GM12864 (cell line): ENCODE measurements around the gene DAGLA.

Experiments used
- DNase-seq: peaks from one replicate; pipeline ENCODE4 v3.0.0-alpha.2; 2011; ENCODE audit warnings: low read depth
- H3K4me3 ChIP-seq: 2 replicates; pipeline ENCODE4 v1.5.1; 2011; ENCODE audit warnings: mild to moderate bottlenecking, low read depth, low read length, control low read depth
- TF ChIP-seq, protein P1 (sequence below): IDR thresholded peaks from 2 replicates; pipeline ENCODE4 v1.5.1; 2011; ENCODE audit warnings: low read depth, mild to moderate bottlenecking, moderate library complexity, low read length, control low read depth, inconsistent platforms; ENCODE audit errors: missing control alignments

DAGLA gene

DNA sequence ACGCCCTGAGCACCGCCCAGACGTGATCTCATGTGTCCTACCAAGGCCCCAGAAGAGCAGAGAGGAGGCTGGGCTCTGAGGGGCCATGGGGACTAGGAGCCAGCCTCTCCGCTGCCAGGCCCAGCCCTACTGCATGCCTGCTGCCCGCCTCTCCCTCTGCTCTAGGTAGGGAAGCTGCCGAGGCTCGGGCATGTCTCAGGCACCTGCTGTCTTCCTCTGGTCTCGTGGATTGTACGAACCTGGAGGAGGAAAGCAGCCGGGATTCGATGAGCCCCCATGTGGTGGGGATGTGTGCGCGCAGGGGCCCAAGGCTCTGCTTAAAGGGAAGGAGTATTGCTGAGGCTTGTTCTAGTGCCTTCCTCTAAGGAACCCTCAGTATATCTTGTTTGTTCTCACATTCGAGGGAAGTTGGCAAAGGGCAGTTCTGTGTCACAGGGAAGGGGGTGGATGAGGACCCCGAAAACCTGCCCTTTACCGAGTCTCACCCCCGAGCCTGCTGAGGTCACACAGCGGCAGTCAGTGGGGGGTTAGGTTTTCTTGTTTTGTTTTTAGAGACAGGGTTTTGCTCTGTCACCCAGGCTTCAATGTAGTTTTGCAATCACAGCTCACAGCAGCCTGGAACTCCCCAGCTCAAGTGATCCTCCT lies 21.2 kb downstream of the DAGLA start:
- no peak overlapping the region for H3K4me3 ChIP-seq
- DNase-seq: no peak
- TF ChIP-seq, protein P1, sequence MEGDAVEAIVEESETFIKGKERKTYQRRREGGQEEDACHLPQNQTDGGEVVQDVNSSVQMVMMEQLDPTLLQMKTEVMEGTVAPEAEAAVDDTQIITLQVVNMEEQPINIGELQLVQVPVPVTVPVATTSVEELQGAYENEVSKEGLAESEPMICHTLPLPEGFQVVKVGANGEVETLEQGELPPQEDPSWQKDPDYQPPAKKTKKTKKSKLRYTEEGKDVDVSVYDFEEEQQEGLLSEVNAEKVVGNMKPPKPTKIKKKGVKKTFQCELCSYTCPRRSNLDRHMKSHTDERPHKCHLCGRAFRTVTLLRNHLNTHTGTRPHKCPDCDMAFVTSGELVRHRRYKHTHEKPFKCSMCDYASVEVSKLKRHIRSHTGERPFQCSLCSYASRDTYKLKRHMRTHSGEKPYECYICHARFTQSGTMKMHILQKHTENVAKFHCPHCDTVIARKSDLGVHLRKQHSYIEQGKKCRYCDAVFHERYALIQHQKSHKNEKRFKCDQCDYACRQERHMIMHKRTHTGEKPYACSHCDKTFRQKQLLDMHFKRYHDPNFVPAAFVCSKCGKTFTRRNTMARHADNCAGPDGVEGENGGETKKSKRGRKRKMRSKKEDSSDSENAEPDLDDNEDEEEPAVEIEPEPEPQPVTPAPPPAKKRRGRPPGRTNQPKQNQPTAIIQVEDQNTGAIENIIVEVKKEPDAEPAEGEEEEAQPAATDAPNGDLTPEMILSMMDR: peak; percentile 30

DNA sequence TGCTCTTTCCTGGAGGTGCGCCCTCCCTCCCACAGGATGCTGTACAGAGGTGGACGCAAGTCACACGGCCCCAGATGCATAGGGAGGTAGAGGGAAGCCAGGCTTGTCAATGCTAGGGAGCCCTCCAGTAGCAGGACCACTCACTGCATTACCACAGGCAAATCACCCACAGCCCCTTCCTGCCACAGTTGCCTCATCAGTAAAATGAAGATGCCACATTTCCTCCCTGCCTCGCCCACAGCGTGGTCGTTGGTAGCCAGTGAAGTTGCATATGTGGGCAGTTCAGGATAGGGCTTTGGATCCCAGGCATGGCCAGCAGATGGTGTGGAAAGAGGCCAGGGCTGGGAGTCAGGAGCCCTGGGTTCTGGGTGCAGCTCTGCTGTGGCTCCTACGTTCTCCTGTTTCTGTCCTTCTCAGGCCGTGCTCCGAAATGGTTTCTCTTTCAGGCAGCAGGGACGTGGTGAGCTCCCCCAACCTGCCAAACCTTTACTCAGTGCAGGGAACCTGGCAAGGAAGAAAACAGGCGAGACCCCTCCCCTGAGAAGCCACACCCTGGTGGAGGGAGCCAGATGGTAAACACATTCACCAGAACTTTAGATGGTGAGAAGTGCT lies 22.6 kb downstream of the DAGLA start:
- DNase-seq: no peak
- no peak overlapping the region for H3K4me3 ChIP-seq
- TF ChIP-seq, protein P1: no peak

DNA sequence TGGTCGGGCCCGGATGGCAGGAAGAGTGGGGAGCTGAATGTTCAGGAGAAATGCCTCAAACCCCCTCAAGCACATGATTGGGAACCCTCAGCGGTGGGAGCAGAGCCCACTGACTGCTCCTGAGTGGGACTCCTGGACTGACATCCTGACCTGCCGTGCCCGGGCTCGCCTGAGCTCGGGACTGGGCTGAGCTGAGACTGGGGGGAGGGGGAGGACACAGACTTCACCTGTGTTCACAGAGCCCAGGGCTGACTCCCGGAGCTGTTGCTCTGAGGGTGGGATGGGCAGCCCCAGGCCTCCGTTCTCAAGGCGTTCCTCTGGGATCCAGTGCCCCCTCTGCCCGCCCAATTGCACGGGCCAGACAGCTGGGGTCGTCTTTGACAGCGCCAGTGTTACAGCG lies 24.6 kb downstream of the DAGLA start:
- DNase-seq: no peak
- TF ChIP-seq, protein P1: no peak
- H3K4me3 ChIP-seq: no peak overlapping the region

DNA sequence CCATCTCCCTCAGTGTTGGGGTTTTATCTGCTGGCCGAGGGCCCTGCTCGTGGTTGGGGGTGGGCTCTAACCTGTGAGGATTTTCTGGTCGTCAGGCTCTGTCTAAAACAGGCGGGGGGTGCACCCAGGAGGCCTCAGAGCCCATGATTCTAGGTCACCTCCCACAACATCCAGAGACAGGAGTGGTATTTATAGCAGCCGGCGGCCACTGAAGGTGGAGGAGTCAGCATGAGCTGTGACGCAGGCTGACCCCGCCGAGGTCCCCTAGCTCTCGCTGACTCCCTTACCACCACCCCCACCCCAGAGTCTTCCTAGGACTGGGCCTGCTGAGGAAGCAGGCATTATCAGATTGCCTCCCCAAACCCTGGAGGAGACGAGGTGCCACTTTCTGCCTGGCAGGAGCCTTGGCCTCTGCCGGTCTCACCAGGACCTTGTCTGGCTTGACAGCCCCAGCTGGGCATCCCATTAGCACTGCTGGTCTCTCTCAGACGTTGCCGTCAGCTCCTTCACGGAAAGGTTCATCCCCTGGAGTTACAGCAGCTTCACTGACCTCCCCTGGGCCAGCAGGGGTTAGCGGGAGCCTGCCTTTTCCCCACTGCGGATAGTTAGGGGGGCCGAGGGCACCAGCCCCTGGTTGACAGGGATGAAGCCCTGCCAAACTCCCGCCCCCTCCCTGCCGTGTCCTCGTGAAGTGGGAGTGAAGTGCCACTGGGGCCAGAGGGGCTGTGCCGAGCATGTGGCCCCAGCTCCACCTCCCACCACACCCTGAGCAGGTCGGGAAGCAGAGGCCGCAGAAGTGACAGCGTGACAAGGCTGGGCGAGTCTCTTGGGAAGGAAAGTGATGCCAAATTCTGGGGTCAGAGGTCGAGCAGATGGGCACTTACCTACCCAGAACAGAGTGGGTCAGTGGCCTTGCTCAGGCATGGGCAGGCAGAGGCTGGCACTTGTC lies 26.5 kb downstream of the DAGLA start:
- TF ChIP-seq, protein P1: no peak
- DNase-seq: no peak
- H3K4me3 ChIP-seq: no peak overlapping the region

DNA sequence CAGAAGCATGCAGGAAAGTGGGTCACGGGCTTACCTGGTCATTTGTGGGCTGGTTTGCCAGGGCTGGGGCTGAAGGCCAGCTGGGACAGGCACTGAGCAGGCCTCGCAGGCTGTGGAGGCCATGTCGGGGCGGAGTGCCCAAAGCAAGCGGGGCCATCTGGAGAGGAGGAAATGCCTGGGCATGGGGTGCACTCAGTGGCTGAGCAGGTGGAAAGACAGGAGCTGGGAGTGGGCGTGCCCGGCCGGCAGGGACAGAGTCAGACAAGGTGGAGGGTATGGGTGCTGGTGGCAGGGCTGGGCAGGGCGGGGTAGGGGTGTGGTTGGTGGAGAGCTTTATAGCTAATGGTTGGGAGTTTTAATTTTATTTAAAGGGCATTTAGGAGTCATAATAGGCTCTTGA lies 27.4 kb downstream of the DAGLA start:
- no peak for DNase-seq
- no peak overlapping the region for H3K4me3 ChIP-seq

DNA sequence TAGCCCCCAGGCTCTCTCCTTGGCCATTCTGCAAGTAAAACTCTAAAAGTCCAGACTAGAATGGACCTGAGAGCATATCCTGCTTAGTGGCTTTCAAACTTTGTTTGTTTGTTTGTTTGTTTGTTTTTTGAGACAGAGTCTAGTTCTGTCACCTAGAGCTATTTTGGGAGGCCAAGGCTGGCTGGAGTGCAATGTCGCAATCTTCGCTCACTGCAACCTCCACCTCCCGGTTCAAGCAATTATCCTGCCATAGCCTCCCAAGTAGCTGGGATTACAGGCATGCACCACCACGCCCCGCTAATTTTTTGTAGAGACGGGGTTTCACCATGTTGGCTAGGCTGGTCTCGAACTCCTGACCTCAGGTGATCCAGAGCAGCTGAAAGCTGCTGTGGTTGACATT lies 28.9 kb downstream of the DAGLA start:
- TF ChIP-seq, protein P1: no peak
- DNase-seq: no peak
- H3K4me3 ChIP-seq: no peak overlapping the region

More for the DNA sequence above, 27.4 kb downstream of the DAGLA start:
- TF ChIP-seq, protein P1: no peak
